HCT116 (cell line): Measurements from ENCODE around the gene GRIP2. TPM values are rescaled to one million over a fixed set of nuclear protein-coding genes. Genes with fewer than 3 reads are reported as not detected.

ENCODE experiments used
- ATAC-seq: fragments of 200-7000 bp; cut with Tn5 transposase; 2 replicates; pipeline ENCODE4 v1.9.1; 2020; ENCODE audit warnings: mild to moderate bottlenecking, moderate library complexity
- BruUV-seq: library from RNA; stranded (reverse); fragments of 400-500 nt; replicated peaks from 2 replicates; lab custom pipeline; 2021; lab: Mats Ljungman, UMichigan
- CTCF ChIA-PET: fragments of 300-600 bp; sonication (Branson Sonifier 250); formaldehyde crosslinking; loops from one replicate; lab custom pipeline; 2021; ENCODE audit warnings: antibody characterized with exemption; lab: Charles Lee
- POLR2A ChIA-PET: fragments of 300-600, 350-600 bp; sonication (Branson Sonifier 250); formaldehyde crosslinking; loops from one replicate; lab custom pipeline; 2021; ENCODE audit warnings: antibody characterized with exemption; lab: Charles Lee
- RAD21 ChIA-PET, 2 experiments: fragments of 300-600 bp; sonication (Branson Sonifier 250); formaldehyde crosslinking; loops; one replicate each; lab custom pipeline; 2023; ENCODE audit warnings: low total read pairs in 2 of 2; ENCODE audit not compliant: uncharacterized antibody in 2 of 2, unreplicated experiment in 2 of 2, low non-redundant PET in 1 of 2; lab: Charles Lee
- DNase-seq: peaks from one replicate; pipeline ENCODE4 v3.0.0-alpha.2; 2010; ENCODE audit warnings: low read depth, low spot score
- H2AFZ ChIP-seq: fragments of 200-600 bp; shearing (Covaris generic), sonication (generic); 2 replicates; pipeline ENCODE4 v1.6.1; 2017; ENCODE audit warnings: low read depth, mixed run types, mixed read lengths, antibody characterized with exemption, low read length; ENCODE audit not compliant: poor library complexity, severe bottlenecking
- H3K27ac ChIP-seq: 2 replicates; pipeline ENCODE4 v1.5.1; 2012; ENCODE audit warnings: low read depth, low read length
- H3K27me3 ChIP-seq: fragments of 200-600 bp; sonication (generic); 2 replicates; pipeline ENCODE4 v1.6.1; 2016; ENCODE audit warnings: mixed run types, low read length, mixed read lengths; ENCODE audit not compliant: insufficient read depth
- H3K36me3 ChIP-seq, 2 experiments: fragments of 200-500 bp in 1 of 2; fragments of 200-600 bp in 1 of 2; sonication (Bioruptor generic) in 1 of 2; sonication (generic) in 1 of 2; 2 replicates each; pipeline versions ENCODE4 v1.5.1 to v1.6.1; 2014 to 2016; ENCODE audit warnings: low read length in 2 of 2, inconsistent platforms in 1 of 2, mixed read lengths in 1 of 2, mixed run types in 1 of 2; ENCODE audit not compliant: insufficient read depth in 2 of 2, control insufficient read depth in 1 of 2
- H3K4me1 ChIP-seq, 2 experiments: fragments of 200-600 bp in 1 of 2; sonication (generic) in 1 of 2; 2 replicates each; pipeline versions ENCODE4 v1.5.1 to v1.6.1; 2012 to 2017; ENCODE audit warnings: low read length in 2 of 2, inconsistent platforms in 1 of 2, mild to moderate bottlenecking in 1 of 2, mixed read lengths in 1 of 2, mixed run types in 1 of 2, moderate library complexity in 1 of 2; ENCODE audit not compliant: insufficient read depth in 2 of 2, control insufficient read depth in 1 of 2
- H3K4me2 ChIP-seq: fragments of 200-600 bp; sonication (generic); 2 replicates; pipeline ENCODE4 v1.6.1; 2017; ENCODE audit warnings: mixed run types, low read length, mixed read lengths
- H3K4me3 ChIP-seq, 2 experiments: fragments of 200-600 bp in 1 of 2; sonication (generic) in 1 of 2; replicated peaks in 1 of 2; 2 replicates each; pipeline ENCODE4 v1.5.1; 2011 to 2016; ENCODE audit warnings: low read length in 2 of 2, control low read depth in 1 of 2, low read depth in 1 of 2, mild to moderate bottlenecking in 1 of 2, mixed read lengths in 1 of 2, mixed run types in 1 of 2
- H3K79me2 ChIP-seq: fragments of 200-600 bp; sonication (generic); 2 replicates; pipeline ENCODE4 v1.6.1; 2017; ENCODE audit warnings: mild to moderate bottlenecking, mixed run types, low read length, moderate library complexity, mixed read lengths; ENCODE audit not compliant: insufficient read depth
- H3K9ac ChIP-seq: fragments of 200-600 bp; sonication (generic); 2 replicates; pipeline ENCODE4 v1.6.1; 2016; ENCODE audit warnings: low read length, mixed read lengths
- H3K9me2 ChIP-seq: fragments of 200-600 bp; sonication (generic), shearing (Covaris generic); 2 replicates; pipeline ENCODE4 v1.6.1; 2017; ENCODE audit warnings: mixed run types, mild to moderate bottlenecking, moderate library complexity; ENCODE audit not compliant: insufficient read depth
- H3K9me3 ChIP-seq, 2 experiments: fragments of 200-500 bp in 1 of 2; fragments of 200-600 bp in 1 of 2; sonication (Bioruptor generic) in 1 of 2; sonication (generic) in 1 of 2; 2 replicates each; pipeline ENCODE4 v1.6.1; 2014 to 2017; ENCODE audit warnings: low read length in 2 of 2, mixed read lengths in 2 of 2, inconsistent platforms in 1 of 2, low read depth in 1 of 2, mild to moderate bottlenecking in 1 of 2, mixed run types in 1 of 2, moderate library complexity in 1 of 2; ENCODE audit not compliant: control insufficient read depth in 1 of 2, insufficient read depth in 1 of 2
- H4K20me1 ChIP-seq: fragments of 200-600 bp; sonication (generic), shearing (Covaris generic); 2 replicates; pipeline ENCODE4 v1.6.1; 2017; ENCODE audit warnings: mixed run types, mild to moderate bottlenecking, moderate library complexity; ENCODE audit not compliant: insufficient read depth
- ATF3 ChIP-seq: IDR thresholded peaks from 2 replicates; pipeline ENCODE4 v1.6.1; 2012
- CEBPB ChIP-seq: IDR thresholded peaks from 2 replicates; pipeline ENCODE4 v1.6.1; 2012; ENCODE audit warnings: low read depth
- CTCF ChIP-seq, 3 experiments: fragments of 200-600 bp in 1 of 3; sonication (generic) in 1 of 3; IDR thresholded peaks in 2 of 3; conservative IDR thresholded peaks in 1 of 3; 2 replicates each; pipeline ENCODE4 v1.5.1; 2012 to 2017; ENCODE audit warnings: low read depth in 2 of 3, low read length in 2 of 3, antibody characterized with exemption in 1 of 3, borderline replicate concordance in 1 of 3, control low read depth in 1 of 3, mild to moderate bottlenecking in 1 of 3, mixed read lengths in 1 of 3, mixed run types in 1 of 3, moderate library complexity in 1 of 3; ENCODE audit not compliant: insufficient read depth in 1 of 3
- EGR1 ChIP-seq: IDR thresholded peaks from 2 replicates; pipeline ENCODE4 v1.6.1; 2012; ENCODE audit warnings: low read depth
- ELF1 ChIP-seq: IDR thresholded peaks from 2 replicates; pipeline ENCODE4 v1.6.1; 2012; ENCODE audit warnings: low read depth, borderline replicate concordance
- EZH2 ChIP-seq: fragments of 200-600 bp; sonication (generic); IDR thresholded peaks from 2 replicates; pipeline ENCODE4 v1.6.1; 2017; ENCODE audit warnings: antibody characterized with exemption, mixed run types
- EZH2phosphoT487 ChIP-seq: fragments of 200-600 bp; IDR thresholded peaks from 2 replicates; pipeline ENCODE4 v1.6.1; 2018; ENCODE audit warnings: antibody characterized with exemption, borderline replicate concordance
- FOSL1 ChIP-seq: IDR thresholded peaks from 2 replicates; pipeline ENCODE4 v1.6.1; 2012; ENCODE audit warnings: low read depth
- POLR2A ChIP-seq: IDR thresholded peaks from 2 replicates; pipeline ENCODE4 v1.7.0; 2011; ENCODE audit warnings: borderline replicate concordance; ENCODE audit not compliant: insufficient read depth, insufficient read length; ENCODE audit errors: extremely low read depth
- POLR2AphosphoS5 ChIP-seq: IDR thresholded peaks from 2 replicates; pipeline ENCODE4 v1.6.1; 2011; ENCODE audit warnings: mild to moderate bottlenecking, low read depth, low read length, moderate library complexity
- RAD21 ChIP-seq: IDR thresholded peaks from 2 replicates; pipeline ENCODE4 v1.6.1; 2012; ENCODE audit warnings: low read depth, mild to moderate bottlenecking
- SP1 ChIP-seq: IDR thresholded peaks from 2 replicates; pipeline ENCODE4 v1.6.1; 2012; ENCODE audit warnings: low read depth
- SRF ChIP-seq: IDR thresholded peaks from 2 replicates; pipeline ENCODE4 v1.6.1; 2012; ENCODE audit warnings: low read depth
- TCF7L2 ChIP-seq: IDR thresholded peaks from 2 replicates; pipeline ENCODE4 v1.7.0; 2011; ENCODE audit warnings: borderline replicate concordance, inconsistent platforms; ENCODE audit not compliant: insufficient read depth, insufficient read length; ENCODE audit errors: extremely low read depth
- YY1 ChIP-seq: IDR thresholded peaks from 2 replicates; pipeline ENCODE4 v1.6.1; 2011; ENCODE audit warnings: low read length, low read depth, moderate library complexity, mild to moderate bottlenecking; ENCODE audit not compliant: insufficient replicate concordance; ENCODE audit errors: extremely low read depth
- intact Hi-C: fragments of 100-400 bp; cut with micrococcal nuclease; formaldehyde crosslinking; loops from 2 replicates; pipeline ENCODE4 v1.10.0; 2022
- total RNA-seq: library from RNA; stranded (reverse); gene quantifications from one replicate; pipeline ENCODE4 v1.2.1, GENCODE V29; 2021; ENCODE audit not compliant: unreplicated experiment
- TF ChIP-seq, protein P1 (sequence below): IDR thresholded peaks from 2 replicates; pipeline ENCODE4 v1.6.1; 2011; ENCODE audit warnings: mild to moderate bottlenecking, low read length, moderate library complexity; ENCODE audit not compliant: insufficient replicate concordance; ENCODE audit errors: extremely low read depth

Gene GRIP2
- total RNA-seq, 1 experiment from 2014 or later, result 0.34 TPM

GRCh38 chr3:14460342-14461005, 79.7 kb downstream of the GRIP2 start:
- peaks cover 11 to 21% of the 10 kb centered on the region in 2 experiments; a peak in 3 of 4 replicates for H3K36me3 ChIP-seq
- intact Hi-C loops, result loop anchor here (1.0 to 2.0 kb wide), 3 partner anchors 199 to 564 kb away; no protein-coding TSS in a partner anchor
- CTCF ChIA-PET, result interaction anchor here (0.7 to 1.1 kb wide), 3 partner anchors 199 to 257 kb away, joined by 3 to 12 read pairs (median 7); no protein-coding TSS in a partner anchor
- no peak overlapping the region for H3K27ac ChIP-seq
- H3K9me3 ChIP-seq, result no peaks in the 10 kb centered on the region
- no peaks in the 10 kb centered on the region for H3K79me2 ChIP-seq
- TF ChIP-seq EZH2, result no peak
- TF ChIP-seq CEBPB, result no peak
- no peak for TF ChIP-seq SRF
- TF ChIP-seq YY1, result no peak
- TF ChIP-seq POLR2AphosphoS5, result no peak
- TF ChIP-seq ELF1, result no peak
- TF ChIP-seq RAD21, result no peak
- TF ChIP-seq EZH2phosphoT487, result no peak
- TF ChIP-seq TCF7L2, result no peak
- no peak for TF ChIP-seq CTCF (IDR thresholded peaks at IDR 0.05 in 2 of 3, conservative IDR thresholded peaks at IDR 0.05 in 1 of 3; ENCODE audit: borderline replicate concordance in 1 of 3, insufficient read depth in 1 of 3, low read depth in 2 of 3, low read length in 2 of 3)
- no peak for TF ChIP-seq POLR2A
- no peak for TF ChIP-seq ATF3
- no peak for TF ChIP-seq SP1
- TF ChIP-seq EGR1, result no peak
- no peak for TF ChIP-seq FOSL1
- TF ChIP-seq, protein P1, sequence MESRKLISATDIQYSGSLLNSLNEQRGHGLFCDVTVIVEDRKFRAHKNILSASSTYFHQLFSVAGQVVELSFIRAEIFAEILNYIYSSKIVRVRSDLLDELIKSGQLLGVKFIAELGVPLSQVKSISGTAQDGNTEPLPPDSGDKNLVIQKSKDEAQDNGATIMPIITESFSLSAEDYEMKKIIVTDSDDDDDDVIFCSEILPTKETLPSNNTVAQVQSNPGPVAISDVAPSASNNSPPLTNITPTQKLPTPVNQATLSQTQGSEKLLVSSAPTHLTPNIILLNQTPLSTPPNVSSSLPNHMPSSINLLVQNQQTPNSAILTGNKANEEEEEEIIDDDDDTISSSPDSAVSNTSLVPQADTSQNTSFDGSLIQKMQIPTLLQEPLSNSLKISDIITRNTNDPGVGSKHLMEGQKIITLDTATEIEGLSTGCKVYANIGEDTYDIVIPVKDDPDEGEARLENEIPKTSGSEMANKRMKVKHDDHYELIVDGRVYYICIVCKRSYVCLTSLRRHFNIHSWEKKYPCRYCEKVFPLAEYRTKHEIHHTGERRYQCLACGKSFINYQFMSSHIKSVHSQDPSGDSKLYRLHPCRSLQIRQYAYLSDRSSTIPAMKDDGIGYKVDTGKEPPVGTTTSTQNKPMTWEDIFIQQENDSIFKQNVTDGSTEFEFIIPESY, result no peak
- no peak overlapping the region for H2AFZ ChIP-seq
- no peak overlapping the region for H3K9ac ChIP-seq
- no peaks in the 10 kb centered on the region for H3K27me3 ChIP-seq
- BruUV-seq, result TSS peak; percentile 18
- no peak overlapping the region for H3K4me2 ChIP-seq
- DNase-seq, result no peak
- H3K4me1 ChIP-seq, result no peaks in the 10 kb centered on the region
- RAD21 ChIA-PET, result interaction anchor here in 1 of 2 experiments (1.7 kb wide), 1 partner anchor 257 kb away, joined by 7 read pairs; no protein-coding TSS in a partner anchor
- POLR2A ChIA-PET, result no interaction called here
- ATAC-seq, result no peak
- H3K9me2 ChIP-seq, result no peaks in the 10 kb centered on the region
- H4K20me1 ChIP-seq, result no peaks in the 10 kb centered on the region
- no peak overlapping the region for H3K4me3 ChIP-seq
